Measurements from ENCODE around the gene STAG1. TPM values are rescaled to one million over a fixed set of nuclear protein-coding genes. Genes with fewer than 3 reads are reported as not detected.

The STAG1 gene
- total RNA-seq, 2 donors from 2014 or later = 26.8 to 56.4 TPM

DNA sequence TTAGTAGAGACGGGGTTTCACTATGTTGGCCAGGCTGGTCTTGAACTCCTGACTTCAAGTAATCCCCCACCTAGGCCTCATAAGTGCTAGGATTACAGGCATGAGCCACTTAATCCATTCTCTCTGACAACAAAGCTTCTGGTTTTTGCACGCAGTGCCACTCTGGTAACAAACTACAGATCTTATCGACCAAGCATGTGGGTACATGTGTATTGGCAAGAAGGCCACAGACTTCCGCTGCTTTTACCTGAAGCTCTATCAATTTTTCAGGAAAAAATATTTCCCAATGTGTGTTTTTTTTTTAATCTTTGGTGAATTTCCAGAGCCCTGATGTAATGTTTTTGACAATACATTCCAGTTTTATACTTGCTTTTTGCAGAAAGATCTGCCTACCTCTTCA lies 319.5 kb downstream of the STAG1 start:
- Histone ChIP-seq H3K27ac (no peak overlapping the region), H3K4me3 (no peak overlapping the region), H3K9me3 (no peaks in the 10 kb centered on the region), H3K4me1 (ENCODE audit: control insufficient read depth in 1 of 2, low read depth in 2 of 2) (no peaks in the 10 kb centered on the region), H3K27me3 (replicated peaks; ENCODE audit: insufficient read depth) (no peaks in the 10 kb centered on the region), H3K36me3 (no peaks in the 10 kb centered on the region)
- no peak for DNase-seq (ENCODE audit: low spot score)
- no peak for TF ChIP-seq CTCF (IDR thresholded peaks at IDR 0.05)
- no peak for ATAC-seq (ENCODE audit: insufficient number of reproducible peaks, low FRiP score, low read depth)

- DNase-seq (ENCODE audit: low spot score) (no peak), ATAC-seq (ENCODE audit: insufficient number of reproducible peaks, low FRiP score, low read depth) (no peak)
- Histone ChIP-seq H3K36me3 (no peaks in the 10 kb centered on the region), H3K4me3 (no peak overlapping the region), H3K4me1 (ENCODE audit: control insufficient read depth in 1 of 2, low read depth in 2 of 2) (no peaks in the 10 kb centered on the region), H3K27ac (no peak overlapping the region), H3K9me3 (no peaks in the 10 kb centered on the region), H3K27me3 (replicated peaks; ENCODE audit: insufficient read depth) (no peaks in the 10 kb centered on the region)
- TF ChIP-seq CTCF (IDR thresholded peaks at IDR 0.05) = no peak
Observed at GRCh38 chr3:136428167-136428566, 324.0 kb downstream of the STAG1 start.

- ATAC-seq (ENCODE audit: insufficient number of reproducible peaks, low FRiP score, low read depth) = no peak
- Histone ChIP-seq H3K36me3 (no peaks in the 10 kb centered on the region), H3K27ac (no peak overlapping the region), H3K4me1 (ENCODE audit: control insufficient read depth in 1 of 2, low read depth in 2 of 2) (no peaks in the 10 kb centered on the region), H3K27me3 (replicated peaks; ENCODE audit: insufficient read depth) (no peaks in the 10 kb centered on the region), H3K9me3 (no peaks in the 10 kb centered on the region), H3K4me3 (no peak overlapping the region)
- no peak for TF ChIP-seq CTCF (IDR thresholded peaks at IDR 0.05)
- DNase-seq (ENCODE audit: low spot score) = no peak
Observed at GRCh38 chr3:136427236-136427635, 324.9 kb downstream of the STAG1 start.

DNA sequence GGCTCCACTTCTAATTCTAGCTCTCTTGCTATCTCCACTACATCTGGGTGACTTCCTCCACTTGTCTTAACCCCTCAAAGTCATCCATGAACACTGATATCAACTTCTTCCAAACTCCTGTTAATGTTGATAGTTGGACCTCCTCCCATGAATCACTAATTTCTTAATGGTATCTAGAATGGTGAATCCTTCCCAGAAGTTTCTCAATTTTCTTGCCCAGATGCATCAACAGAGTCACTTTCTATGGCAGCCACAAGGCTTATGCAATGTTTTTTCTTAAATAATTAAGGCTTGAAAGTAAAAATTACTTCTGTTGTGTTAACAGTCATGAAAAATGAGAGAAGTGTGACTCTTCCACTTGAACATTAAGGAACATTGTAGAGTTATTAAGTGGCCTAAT lies 337.7 kb downstream of the STAG1 start:
- Histone ChIP-seq H3K4me3 (no peak overlapping the region), H3K27ac (no peak overlapping the region), H3K9me3 (no peaks in the 10 kb centered on the region), H3K27me3 (replicated peaks; ENCODE audit: insufficient read depth) (no peaks in the 10 kb centered on the region), H3K4me1 (ENCODE audit: control insufficient read depth in 1 of 2, low read depth in 2 of 2) (no peaks in the 10 kb centered on the region), H3K36me3 (no peaks in the 10 kb centered on the region)
- no peak for TF ChIP-seq CTCF (IDR thresholded peaks at IDR 0.05)
- no peak for ATAC-seq (ENCODE audit: insufficient number of reproducible peaks, low FRiP score, low read depth)
- DNase-seq (ENCODE audit: low spot score) = no peak

- Histone ChIP-seq H3K27ac (no peak overlapping the region), H3K36me3 (no peaks in the 10 kb centered on the region), H3K4me1 (ENCODE audit: control insufficient read depth in 1 of 2, low read depth in 2 of 2) (no peaks in the 10 kb centered on the region), H3K9me3 (no peaks in the 10 kb centered on the region), H3K4me3 (no peak overlapping the region), H3K27me3 (replicated peaks; ENCODE audit: insufficient read depth) (no peaks in the 10 kb centered on the region)
- TF ChIP-seq CTCF (IDR thresholded peaks at IDR 0.05) = no peak
- DNase-seq (ENCODE audit: low spot score) (no peak), ATAC-seq (ENCODE audit: insufficient number of reproducible peaks, low FRiP score, low read depth) (no peak)
Observed at GRCh38 chr3:136412307-136412706, 339.9 kb downstream of the STAG1 start.
